ENCODE measurements around the gene RNF208. TPM values are rescaled to one million over a fixed set of nuclear protein-coding genes. Genes with fewer than 3 reads are reported as not detected.

The RNF208 gene
- total and polyA plus RNA-seq, 5 donors from 2014 or later: 1.2 TPM; not detected in 4

DNA sequence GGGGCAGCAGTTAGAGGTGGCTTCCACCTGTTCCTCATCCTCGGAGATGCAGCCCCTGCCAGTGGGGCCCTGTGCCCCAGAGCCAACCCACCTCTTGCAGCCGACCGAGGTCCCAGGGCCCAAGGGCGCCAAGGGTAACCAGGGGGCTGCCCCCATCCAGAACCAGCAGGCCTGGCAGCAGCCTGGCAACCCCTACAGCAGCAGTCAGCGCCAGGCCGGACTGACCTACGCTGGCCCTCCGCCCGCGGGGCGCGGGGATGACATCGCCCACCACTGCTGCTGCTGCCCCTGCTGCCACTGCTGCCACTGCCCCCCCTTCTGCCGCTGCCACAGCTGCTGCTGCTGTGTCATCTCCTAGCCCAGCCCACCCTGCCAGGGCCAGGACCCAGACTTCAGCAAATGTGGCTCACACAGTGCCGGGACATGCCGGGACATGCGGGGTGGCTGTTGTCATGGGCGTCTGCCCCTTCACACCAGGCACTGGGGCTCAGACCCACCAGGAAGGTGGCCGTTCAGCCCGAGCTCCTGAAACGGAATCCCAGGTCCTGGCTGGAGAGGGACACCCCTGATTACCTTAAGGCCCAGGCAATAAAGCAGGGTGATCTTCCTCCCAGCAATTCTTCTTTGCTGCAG is 3.8 kb upstream of the RNF208 start:
- Histone ChIP-seq H3K36me3 (ENCODE audit: control insufficient read depth, insufficient read depth, low read length) (no peaks in the 10 kb centered on the region), H3K4me1 (ENCODE audit: control insufficient read depth, insufficient read depth, low read length, poor library complexity, severe bottlenecking) (peaks cover 21% of the 10 kb centered on the region), H3K27me3 (ENCODE audit: control insufficient read depth, insufficient read depth, low read length) (no peaks in the 10 kb centered on the region), H3K4me3 (ENCODE audit: low read depth, low read length) (no peak overlapping the region), H3K27ac (ENCODE audit: insufficient read depth, low read length, poor library complexity, severe bottlenecking) (no peak overlapping the region), H3K9me3 (ENCODE audit: control insufficient read depth in 2 of 2, low read length in 2 of 2) (no peaks in the 10 kb centered on the region)
- DNase-seq (no peak), ATAC-seq (ENCODE audit: low read depth in 2 of 2) (no peak)
- no peaks in the 10 kb centered on the region for H3K36me3 Mint-ChIP-seq
- H3K27me3 Mint-ChIP-seq: peaks cover 5% of the 10 kb centered on the region
- peak overlapping the region in 1 of 3 donors; percentile 42 for H3K27ac Mint-ChIP-seq
- H3K4me3 Mint-ChIP-seq: peak overlapping the region in 1 of 4 donors; percentile 32
- no peaks in the 10 kb centered on the region for H3K9me3 Mint-ChIP-seq
- H3K4me1 Mint-ChIP-seq: peaks cover 0 to 13% (median 7%) of the 10 kb centered on the region in 4 donors

GRCh38 chr9:137224830-137225694 is 3.0 kb upstream of the RNF208 start, which contains the start of gene CYSRT1:
Gene CYSRT1, plus strand, starts transcription at chr9:137225174. Its CDS starts 448 bp downstream, at chr9:137225622.
- Mint-ChIP-seq H3K4me3 (peak within 1 kb of the TSS; percentile 81 to 93 (median 83)), H3K4me1 (peaks cover 0 to 13% (median 7%) of the 10 kb centered on the region in 4 donors), H3K27me3 (peaks cover 5% of the 10 kb centered on the region), H3K27ac (peak within 1 kb of the TSS; percentile 38 to 89 (median 56)), H3K36me3 (no peaks in the 10 kb centered on the region), H3K9me3 (no peaks in the 10 kb centered on the region)
- Histone ChIP-seq H3K27ac (ENCODE audit: insufficient read depth, low read length, poor library complexity, severe bottlenecking) (peak within 1 kb of the TSS; percentile 90), H3K36me3 (ENCODE audit: control insufficient read depth, insufficient read depth, low read length) (no peaks in the 10 kb centered on the region), H3K4me1 (ENCODE audit: control insufficient read depth, insufficient read depth, low read length, poor library complexity, severe bottlenecking) (peaks cover 21% of the 10 kb centered on the region), H3K27me3 (ENCODE audit: control insufficient read depth, insufficient read depth, low read length) (no peaks in the 10 kb centered on the region), H3K4me3 (ENCODE audit: low read depth, low read length) (peak within 1 kb of the TSS; percentile 59), H3K9me3 (ENCODE audit: control insufficient read depth in 2 of 2, low read length in 2 of 2) (no peaks in the 10 kb centered on the region)
- peak in 1 of 3 donors; percentile 56 for DNase-seq
- no peak for ATAC-seq (ENCODE audit: low read depth in 2 of 2)

GRCh38 chr9:137223078-137223970 is 1.3 kb upstream of the RNF208 start:
- no peaks in the 10 kb centered on the region for H3K36me3 ChIP-seq (ENCODE audit: control insufficient read depth, insufficient read depth, low read length)

GRCh38 chr9:137221506-137222111 is 431 bp downstream of the RNF208 start:
- Histone ChIP-seq H3K4me1 (ENCODE audit: control insufficient read depth, insufficient read depth, low read length, poor library complexity, severe bottlenecking) (peaks cover 17% of the 10 kb centered on the region), H3K9me3 (ENCODE audit: control insufficient read depth in 2 of 2, low read length in 2 of 2) (no peaks in the 10 kb centered on the region), H3K4me3 (ENCODE audit: low read depth, low read length) (no peak overlapping the region), H3K36me3 (ENCODE audit: control insufficient read depth, insufficient read depth, low read length) (no peaks in the 10 kb centered on the region), H3K27me3 (ENCODE audit: control insufficient read depth, insufficient read depth, low read length) (no peaks in the 10 kb centered on the region), H3K27ac (ENCODE audit: insufficient read depth, low read length, poor library complexity, severe bottlenecking) (no peak overlapping the region)
- DNase-seq (peak in 1 of 3 donors; percentile 29), ATAC-seq (ENCODE audit: low read depth in 2 of 2) (no peak)
- H3K36me3 Mint-ChIP-seq: no peaks in the 10 kb centered on the region
- H3K4me3 Mint-ChIP-seq: no peak overlapping the region
- no peaks in the 10 kb centered on the region for H3K27me3 Mint-ChIP-seq
- H3K4me1 Mint-ChIP-seq: peaks cover 0 to 10% (median 3%) of the 10 kb centered on the region in 4 donors
- no peaks in the 10 kb centered on the region for H3K9me3 Mint-ChIP-seq
- H3K27ac Mint-ChIP-seq: no peak overlapping the region

More at GRCh38 chr9:137223078-137223970, 1.3 kb upstream of the RNF208 start:
- Mint-ChIP-seq H3K27ac (peak overlapping the region in 2 of 3 donors; percentile 38 to 89), H3K4me1 (peaks cover 0 to 13% (median 7%) of the 10 kb centered on the region in 4 donors), H3K9me3 (no peaks in the 10 kb centered on the region), H3K4me3 (peak overlapping the region; percentile 81 to 93 (median 83)), H3K27me3 (peaks cover 5% of the 10 kb centered on the region), H3K36me3 (no peaks in the 10 kb centered on the region)
- Histone ChIP-seq H3K4me1 (ENCODE audit: control insufficient read depth, insufficient read depth, low read length, poor library complexity, severe bottlenecking) (peaks cover 21% of the 10 kb centered on the region), H3K4me3 (ENCODE audit: low read depth, low read length) (peak overlapping the region; percentile 59), H3K27ac (ENCODE audit: insufficient read depth, low read length, poor library complexity, severe bottlenecking) (peak overlapping the region; percentile 90), H3K9me3 (ENCODE audit: control insufficient read depth in 2 of 2, low read length in 2 of 2) (no peaks in the 10 kb centered on the region), H3K27me3 (ENCODE audit: control insufficient read depth, insufficient read depth, low read length) (no peaks in the 10 kb centered on the region)
- peak; percentile 97 to 99 (median 99) for DNase-seq
- peak; percentile 91 to 94 for ATAC-seq (ENCODE audit: low read depth in 2 of 2)

DNA sequence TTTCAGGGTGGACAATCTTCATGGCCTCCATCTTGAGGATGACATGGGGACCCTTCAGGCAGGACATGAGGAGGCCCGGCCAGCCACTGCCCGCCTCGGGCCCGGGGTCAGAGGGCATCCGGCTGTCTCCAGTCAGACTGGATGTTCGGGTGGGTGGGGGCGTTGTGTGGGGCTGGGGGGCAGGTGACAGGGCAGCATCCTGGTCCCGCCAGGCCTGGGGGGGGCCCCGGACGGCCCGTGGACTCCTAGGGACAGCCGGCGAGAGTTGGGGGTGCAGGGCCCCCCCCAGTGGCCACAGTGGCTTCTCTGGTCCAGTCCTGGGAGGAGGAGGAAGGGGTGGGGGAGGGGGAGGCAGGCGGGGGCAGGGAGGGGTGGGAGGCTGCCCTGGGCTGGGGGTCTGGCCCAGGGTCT is 940 bp downstream of the RNF208 start:
- Mint-ChIP-seq H3K4me1 (peaks cover 0 to 10% (median 3%) of the 10 kb centered on the region in 4 donors), H3K9me3 (no peaks in the 10 kb centered on the region), H3K36me3 (no peaks in the 10 kb centered on the region), H3K27me3 (no peaks in the 10 kb centered on the region), H3K27ac (no peak overlapping the region), H3K4me3 (peak overlapping the region in 1 of 4 donors; percentile 73)
- ATAC-seq (ENCODE audit: low read depth in 2 of 2) (no peak), DNase-seq (no peak)
- Histone ChIP-seq H3K9me3 (ENCODE audit: control insufficient read depth in 2 of 2, low read length in 2 of 2) (no peaks in the 10 kb centered on the region), H3K36me3 (ENCODE audit: control insufficient read depth, insufficient read depth, low read length) (no peaks in the 10 kb centered on the region), H3K4me3 (ENCODE audit: low read depth, low read length) (no peak overlapping the region), H3K27me3 (ENCODE audit: control insufficient read depth, insufficient read depth, low read length) (no peaks in the 10 kb centered on the region), H3K27ac (ENCODE audit: insufficient read depth, low read length, poor library complexity, severe bottlenecking) (no peak overlapping the region), H3K4me1 (ENCODE audit: control insufficient read depth, insufficient read depth, low read length, poor library complexity, severe bottlenecking) (peaks cover 17% of the 10 kb centered on the region)

GRCh38 chr9:137220317-137221094 is 1.5 kb downstream of the RNF208 start:
- Mint-ChIP-seq H3K4me3 (peak overlapping the region in 3 of 4 donors; percentile 15 to 73 (median 25)), H3K36me3 (no peaks in the 10 kb centered on the region), H3K27me3 (no peaks in the 10 kb centered on the region), H3K9me3 (no peaks in the 10 kb centered on the region), H3K4me1 (peaks cover 0 to 10% (median 3%) of the 10 kb centered on the region in 4 donors), H3K27ac (no peak overlapping the region)
- no peaks in the 10 kb centered on the region for H3K36me3 ChIP-seq (ENCODE audit: control insufficient read depth, insufficient read depth, low read length)
- H3K9me3 ChIP-seq (ENCODE audit: control insufficient read depth in 2 of 2, low read length in 2 of 2): no peaks in the 10 kb centered on the region
- peaks cover 17% of the 10 kb centered on the region for H3K4me1 ChIP-seq (ENCODE audit: control insufficient read depth, insufficient read depth, low read length, poor library complexity, severe bottlenecking)
- no peak overlapping the region for H3K4me3 ChIP-seq (ENCODE audit: low read depth, low read length)
- no peak overlapping the region for H3K27ac ChIP-seq (ENCODE audit: insufficient read depth, low read length, poor library complexity, severe bottlenecking)
- no peak for DNase-seq
- ATAC-seq (ENCODE audit: low read depth in 2 of 2): no peak
- no peaks in the 10 kb centered on the region for H3K27me3 ChIP-seq (ENCODE audit: control insufficient read depth, insufficient read depth, low read length)

All from CD4-positive, CD25-positive, alpha-beta regulatory T cell (primary cell).